SK-N-SH treated with all-trans-retinoic acid at 6 μM for 48 hours (cell line): ENCODE measurements around the gene TMEM82.

ENCODE experiments used
- ARNTL ChIP-seq: fragments of 450-650 bp; formaldehyde crosslinking; IDR thresholded peaks from 2 replicates; pipeline ENCODE4 v1.5.0; 2020; ENCODE audit warnings: low read depth, mild to moderate bottlenecking, moderate library complexity, borderline replicate concordance
- BACH2 ChIP-seq: fragments of 250-450 bp; sonication (Bioruptor Pico); IDR thresholded peaks from 2 replicates; pipeline ENCODE4 v1.9.0; 2021; ENCODE audit warnings: mild to moderate bottlenecking, borderline replicate concordance
- CSDC2 ChIP-seq: fragments of 250-450 bp; sonication (Bioruptor Pico); IDR thresholded peaks from 2 replicates; pipeline ENCODE4 v1.5.0; 2020; ENCODE audit warnings: mild to moderate bottlenecking, moderate library complexity
- GLIS3 ChIP-seq: fragments of 250-450 bp; sonication (Bioruptor Pico); IDR thresholded peaks from 2 replicates; pipeline ENCODE4 v1.5.0; 2020; ENCODE audit warnings: mild to moderate bottlenecking, moderate library complexity
- ISL1 ChIP-seq: fragments of 250-450 bp; sonication (Bioruptor Pico); IDR thresholded peaks from 2 replicates; pipeline ENCODE4 v2.1.2; 2022; ENCODE audit warnings: mild to moderate bottlenecking, moderate library complexity
- PATZ1 ChIP-seq: fragments of 250-450 bp; sonication (Bioruptor Pico); IDR thresholded peaks from 2 replicates; pipeline ENCODE4 v1.8.0; 2020; ENCODE audit warnings: mild to moderate bottlenecking, moderate library complexity, borderline replicate concordance
- SNAI2 ChIP-seq: fragments of 250-450 bp; sonication (Bioruptor Pico); IDR thresholded peaks from 2 replicates; pipeline ENCODE4 v1.5.0; 2020; ENCODE audit warnings: mild to moderate bottlenecking, moderate library complexity
- TCF4 ChIP-seq: fragments of 250-450 bp; sonication (Bioruptor Pico); IDR thresholded peaks from 2 replicates; pipeline ENCODE4 v1.8.0; 2021; ENCODE audit warnings: mild to moderate bottlenecking, moderate library complexity, borderline replicate concordance
- ZC3H10 ChIP-seq: fragments of 250-450 bp; sonication (Bioruptor Pico); IDR thresholded peaks from 2 replicates; pipeline ENCODE4 v1.5.1; 2021; ENCODE audit warnings: mild to moderate bottlenecking, moderate library complexity
- ZFP3 ChIP-seq: fragments of 250-450 bp; sonication (Bioruptor Pico); IDR thresholded peaks from 2 replicates; pipeline ENCODE4 v1.5.0; 2020; ENCODE audit warnings: mild to moderate bottlenecking, moderate library complexity
- ZFP30 ChIP-seq: fragments of 450-650 bp; formaldehyde crosslinking; IDR thresholded peaks from 2 replicates; pipeline ENCODE4 v1.5.0; 2022; ENCODE audit warnings: mild to moderate bottlenecking, moderate library complexity
- ZNF565 ChIP-seq: fragments of 450-650 bp; formaldehyde crosslinking; conservative IDR thresholded peaks from 2 replicates; pipeline ENCODE4 v1.5.0; 2020; ENCODE audit warnings: low read depth, mild to moderate bottlenecking, moderate library complexity
- TF ChIP-seq, protein P1 (sequence below): fragments of 250-450 bp; sonication (Bioruptor Pico); IDR thresholded peaks from 2 replicates; pipeline ENCODE4 v1.8.0; 2021; ENCODE audit warnings: low read depth, mild to moderate bottlenecking, moderate library complexity, borderline replicate concordance
- TF ChIP-seq, protein P2 (sequence below): fragments of 250-450 bp; sonication (Bioruptor Pico); IDR thresholded peaks from 2 replicates; pipeline ENCODE4 v1.5.1; 2020; ENCODE audit warnings: low read depth, mild to moderate bottlenecking, moderate library complexity

DNA sequence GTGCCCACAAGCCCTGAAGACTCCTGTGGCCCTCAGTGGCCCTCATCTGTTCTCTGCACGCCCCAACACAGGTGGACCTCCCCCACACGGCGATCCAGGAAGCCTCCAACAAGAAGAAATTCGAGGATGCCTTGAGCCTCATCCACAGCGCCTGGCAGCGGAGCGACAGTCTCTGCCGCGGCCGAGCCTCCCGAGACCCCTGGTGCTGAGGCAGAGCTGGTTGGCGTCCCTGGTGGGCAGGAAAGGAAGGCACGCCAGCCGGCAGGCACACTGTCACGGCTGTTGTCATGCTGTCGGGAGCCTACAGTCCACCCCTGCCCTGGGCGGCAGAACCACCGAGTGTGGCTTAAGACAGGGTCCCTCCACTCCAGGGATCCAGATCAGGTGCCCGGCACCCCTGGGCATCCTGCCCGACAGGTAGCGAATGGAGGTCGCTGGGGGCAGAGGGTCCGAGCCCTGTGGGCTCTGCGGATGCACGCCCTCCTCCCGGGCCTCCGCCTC is 8.5 kb upstream of the TMEM82 start:
- TF ChIP-seq BACH2 (no peak), PATZ1 (CRISPR knock-in tag) (no peak), ISL1 (no peak), ARNTL (CRISPR knock-in tag) (no peak), GLIS3 (no peak), ZNF565 (CRISPR knock-in tag) (no peak), ZFP30 (CRISPR knock-in tag) (no peak), CSDC2 (CRISPR knock-in tag) (no peak), SNAI2 (CRISPR knock-in tag) (no peak), TCF4 (no peak), ZFP3 (no peak), ZC3H10 (no peak)
- TF ChIP-seq, protein P1, sequence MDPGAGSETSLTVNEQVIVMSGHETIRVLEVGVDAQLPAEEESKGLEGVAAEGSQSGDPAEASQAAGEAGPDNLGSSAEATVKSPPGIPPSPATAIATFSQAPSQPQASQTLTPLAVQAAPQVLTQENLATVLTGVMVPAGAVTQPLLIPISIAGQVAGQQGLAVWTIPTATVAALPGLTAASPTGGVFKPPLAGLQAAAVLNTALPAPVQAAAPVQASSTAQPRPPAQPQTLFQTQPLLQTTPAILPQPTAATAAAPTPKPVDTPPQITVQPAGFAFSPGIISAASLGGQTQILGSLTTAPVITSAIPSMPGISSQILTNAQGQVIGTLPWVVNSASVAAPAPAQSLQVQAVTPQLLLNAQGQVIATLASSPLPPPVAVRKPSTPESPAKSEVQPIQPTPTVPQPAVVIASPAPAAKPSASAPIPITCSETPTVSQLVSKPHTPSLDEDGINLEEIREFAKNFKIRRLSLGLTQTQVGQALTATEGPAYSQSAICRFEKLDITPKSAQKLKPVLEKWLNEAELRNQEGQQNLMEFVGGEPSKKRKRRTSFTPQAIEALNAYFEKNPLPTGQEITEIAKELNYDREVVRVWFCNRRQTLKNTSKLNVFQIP (CRISPR knock-in tag), result no peak
- TF ChIP-seq, protein P2, sequence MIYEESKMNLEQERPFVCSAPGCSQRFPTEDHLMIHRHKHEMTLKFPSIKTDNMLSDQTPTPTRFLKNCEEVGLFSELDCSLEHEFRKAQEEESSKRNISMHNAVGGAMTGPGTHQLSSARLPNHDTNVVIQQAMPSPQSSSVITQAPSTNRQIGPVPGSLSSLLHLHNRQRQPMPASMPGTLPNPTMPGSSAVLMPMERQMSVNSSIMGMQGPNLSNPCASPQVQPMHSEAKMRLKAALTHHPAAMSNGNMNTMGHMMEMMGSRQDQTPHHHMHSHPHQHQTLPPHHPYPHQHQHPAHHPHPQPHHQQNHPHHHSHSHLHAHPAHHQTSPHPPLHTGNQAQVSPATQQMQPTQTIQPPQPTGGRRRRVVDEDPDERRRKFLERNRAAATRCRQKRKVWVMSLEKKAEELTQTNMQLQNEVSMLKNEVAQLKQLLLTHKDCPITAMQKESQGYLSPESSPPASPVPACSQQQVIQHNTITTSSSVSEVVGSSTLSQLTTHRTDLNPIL (CRISPR knock-in tag), result no peak
